HS-5 (cell line): Measurements from ENCODE around the gene PNMA8A.
"Not testable (repeated sequence)": the region's sequence is repeated elsewhere in the genome, so short reads cannot be mapped to it uniquely, and the experiment has no call there.

Experiments used
- DNase-seq: peaks from one replicate; pipeline ENCODE4 v3.0.0-alpha.2; 2012; ENCODE audit warnings: low read depth

Gene PNMA8A

GRCh38 chr19:46463516-46463915 lies 7.8 kb downstream of the PNMA8A start:
- no peak for DNase-seq

DNA sequence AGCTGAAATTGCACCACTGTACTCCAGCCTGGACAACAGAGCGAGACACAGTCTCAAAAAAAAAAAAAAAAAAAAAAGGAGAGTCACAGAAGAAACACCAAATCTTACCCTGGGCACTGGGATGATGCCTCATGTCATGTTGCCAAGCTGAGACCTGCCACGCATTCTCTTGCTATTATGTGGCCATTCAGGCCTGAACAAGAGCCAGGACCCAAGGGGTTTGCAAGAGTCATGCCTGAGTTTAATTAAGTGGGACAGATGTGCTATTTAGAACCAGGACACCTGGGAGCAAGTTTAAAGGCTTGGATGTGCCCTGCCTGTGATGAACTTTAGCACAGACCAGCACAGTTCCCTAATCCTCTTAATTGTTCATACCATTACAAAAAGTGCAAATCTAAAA lies 9.8 kb downstream of the PNMA8A start:
- no peak for DNase-seq

- DNase-seq = no peak
Observed at GRCh38 chr19:46460981-46461380, 10.4 kb downstream of the PNMA8A start.

DNA sequence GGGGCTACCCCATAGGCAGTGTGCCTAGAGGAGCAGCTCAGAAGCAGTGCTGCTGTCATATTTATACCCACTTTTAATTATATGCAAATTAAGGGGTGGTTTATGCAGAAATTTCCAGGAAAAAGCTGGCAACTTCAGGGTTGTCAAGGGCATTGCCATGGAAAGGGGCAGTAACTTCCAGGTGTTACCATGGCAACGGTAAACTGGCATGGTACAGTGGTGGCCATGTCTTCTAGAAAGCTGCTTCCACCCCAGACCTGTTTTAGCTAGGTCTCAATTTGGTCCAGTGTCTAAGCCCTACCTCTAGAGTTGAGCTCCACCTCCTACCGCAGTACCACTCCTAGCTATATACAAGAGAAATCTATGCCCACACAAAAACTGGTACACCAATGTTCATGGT lies 11.3 kb downstream of the PNMA8A start:
- no peak for DNase-seq

GRCh38 chr19:46456930-46457329 lies 14.4 kb downstream of the PNMA8A start:
- DNase-seq = no peak

DNA sequence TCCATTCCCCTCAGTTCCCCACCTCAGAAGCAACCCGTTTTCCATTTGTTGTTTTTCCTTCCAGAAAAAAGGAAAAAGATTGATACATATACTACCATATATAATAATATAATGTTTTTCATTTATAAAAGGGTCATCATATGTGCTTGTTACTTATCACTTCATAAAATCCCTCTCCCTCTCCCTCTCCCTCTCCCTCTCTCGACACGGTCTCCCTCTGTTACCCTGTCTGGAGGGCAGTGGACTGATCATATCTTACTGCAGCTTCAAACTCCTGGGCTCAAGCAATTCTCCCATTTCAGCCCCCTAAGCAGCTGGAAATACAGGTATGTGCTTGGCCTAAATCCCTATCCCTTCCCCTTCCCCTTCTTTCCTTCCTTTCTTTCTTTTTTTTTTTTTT lies 17.1 kb downstream of the PNMA8A start:
- no peak for DNase-seq

GRCh38 chr19:46453661-46454060 lies 17.7 kb downstream of the PNMA8A start:
- no peak for DNase-seq

DNA sequence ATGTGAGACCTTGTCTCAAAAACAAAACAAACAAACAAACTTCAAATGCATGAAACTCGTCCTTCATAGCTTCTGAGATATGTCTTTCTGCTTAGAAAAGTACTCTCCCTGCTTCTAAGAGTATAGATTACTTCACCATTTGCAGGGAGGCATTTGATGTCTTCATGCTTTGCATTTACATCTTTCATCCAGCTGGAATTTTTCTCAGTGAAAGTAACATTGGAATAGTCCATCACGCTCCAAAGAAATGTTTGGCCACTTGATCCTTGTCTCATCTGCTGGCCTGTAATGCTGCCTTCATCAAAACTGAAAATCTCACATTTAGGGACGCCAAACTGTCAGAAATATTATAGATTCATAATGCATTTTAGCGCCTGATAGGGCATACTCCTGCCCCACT lies 19.2 kb downstream of the PNMA8A start:
- DNase-seq = no peak

DNA sequence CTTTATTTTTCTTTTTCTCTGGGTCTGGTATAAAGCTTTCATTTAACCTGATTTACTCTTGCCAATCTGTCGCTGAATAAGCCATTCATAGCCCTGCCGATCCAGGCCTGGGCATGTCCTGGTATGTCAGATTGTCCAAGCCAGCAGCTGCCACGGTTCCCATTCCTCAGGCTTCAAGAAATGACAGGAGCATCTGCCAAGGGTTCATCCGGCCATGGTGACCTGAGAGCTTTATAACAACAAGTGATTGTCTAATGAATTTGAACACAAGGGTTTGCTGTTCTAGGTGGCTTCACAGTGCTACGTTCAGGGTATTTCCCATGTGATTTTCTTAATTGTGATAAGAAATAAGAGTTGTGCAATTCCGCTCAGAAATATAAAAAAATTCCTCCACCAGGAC lies 20.0 kb downstream of the PNMA8A start:
- DNase-seq = no peak

DNA sequence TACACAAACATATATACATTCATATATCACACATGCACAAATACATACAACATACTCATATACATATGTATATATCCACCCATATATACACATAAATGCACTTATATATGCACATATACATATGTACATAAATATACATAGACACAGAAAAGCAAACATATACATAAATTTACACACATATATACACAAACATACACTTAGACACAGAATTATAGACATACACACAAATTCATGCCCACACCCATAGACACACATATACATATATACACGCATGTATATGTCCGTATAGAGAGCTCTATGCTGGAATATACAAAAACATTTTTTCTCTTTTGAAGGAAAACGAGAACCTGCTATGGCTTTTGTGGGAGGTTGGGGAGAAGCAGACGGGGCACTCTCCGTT lies 20.6 kb downstream of the PNMA8A start:
- DNase-seq = no peak

GRCh38 chr19:46449228-46449627 lies 22.1 kb downstream of the PNMA8A start:
- DNase-seq = no peak

- no peak for DNase-seq
Observed at GRCh38 chr19:46448601-46449000, 22.8 kb downstream of the PNMA8A start.

GRCh38 chr19:46447824-46448223 lies 23.5 kb downstream of the PNMA8A start:
- DNase-seq = no peak

DNA sequence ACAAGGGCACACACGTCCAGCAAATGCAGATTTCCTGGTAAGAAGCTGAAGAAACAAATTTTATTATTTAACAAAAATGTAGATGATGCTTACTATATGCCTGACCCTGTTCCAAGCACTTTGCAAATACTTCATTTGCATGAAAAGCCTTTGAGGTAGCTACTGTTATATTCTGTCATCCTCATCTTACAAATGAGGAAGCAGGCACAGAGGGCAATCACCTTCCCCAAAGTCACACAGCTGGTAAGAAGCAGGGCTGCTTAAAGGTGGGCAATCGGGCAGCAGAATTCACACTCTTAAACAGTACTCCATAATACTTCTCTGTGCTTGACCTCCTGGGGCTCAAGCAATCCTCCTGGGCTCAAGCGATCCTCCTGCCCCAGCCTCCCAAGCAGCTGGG lies 24.4 kb downstream of the PNMA8A start:
- DNase-seq = no peak

GRCh38 chr19:46446021-46446420 lies 25.3 kb downstream of the PNMA8A start:
- DNase-seq = no peak

- DNase-seq = peak; percentile 51
Observed at GRCh38 chr19:46442808-46443450, 28.4 kb downstream of the PNMA8A start.

- no peak for DNase-seq
Observed at GRCh38 chr19:46441866-46442265, 29.5 kb downstream of the PNMA8A start.

- DNase-seq = not testable (repeated sequence)
Observed at GRCh38 chr19:46435689-46436088, 35.7 kb downstream of the PNMA8A start.

- DNase-seq = no peak
Observed at GRCh38 chr19:46435009-46435408, 36.4 kb downstream of the PNMA8A start.

DNA sequence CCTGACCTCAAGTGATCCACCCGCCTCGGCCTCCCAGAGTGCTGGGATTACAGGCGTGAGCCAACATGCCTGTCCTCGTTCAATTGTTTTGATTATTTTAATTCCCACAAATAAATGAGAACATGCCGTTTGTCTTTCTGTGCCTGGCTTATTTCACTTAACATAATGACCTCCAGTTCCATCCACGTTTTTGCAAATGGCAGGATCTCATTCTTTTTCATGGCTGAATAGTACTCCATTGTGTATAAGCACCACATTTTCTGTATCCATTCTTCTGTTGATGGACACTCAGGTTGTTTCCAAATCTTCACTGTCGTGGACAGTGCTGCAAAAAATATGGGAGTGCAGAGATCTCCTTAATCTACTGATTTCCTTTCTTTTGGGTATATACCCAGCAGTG lies 37.9 kb downstream of the PNMA8A start:
- not testable (repeated sequence) for DNase-seq

GRCh38 chr19:46431824-46432223 lies 39.5 kb downstream of the PNMA8A start:
- no peak for DNase-seq

DNA sequence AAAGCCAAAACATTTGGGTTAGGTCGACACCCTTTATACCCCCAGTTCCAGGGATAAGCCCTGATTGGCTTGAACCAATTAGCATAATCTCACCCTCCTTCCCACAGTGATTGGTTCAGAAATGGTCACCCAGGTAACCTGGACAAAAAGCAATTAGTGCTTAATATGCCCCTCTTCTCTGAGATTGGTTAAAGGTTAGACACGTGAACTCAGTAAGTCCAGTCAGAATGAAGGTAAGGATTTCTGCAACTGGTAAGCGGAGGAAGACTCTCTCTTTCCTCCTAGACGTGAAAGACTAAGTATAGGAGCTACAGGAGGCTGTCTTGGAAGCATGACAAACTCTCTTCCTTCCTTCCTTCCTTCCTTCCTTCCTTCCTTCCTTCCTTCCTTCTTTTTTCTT lies 41.4 kb downstream of the PNMA8A start:
- DNase-seq = no peak

GRCh38 chr19:46428239-46429135 lies 42.9 kb downstream of the PNMA8A start, which contains the start of gene PNMA8C:
Gene PNMA8C (minus strand): TSS chr19:46428936. CDS start chr19:46428359, 577 bp downstream.
- no peak for DNase-seq
